ENCODE results near the gene CENPN.

DNA sequence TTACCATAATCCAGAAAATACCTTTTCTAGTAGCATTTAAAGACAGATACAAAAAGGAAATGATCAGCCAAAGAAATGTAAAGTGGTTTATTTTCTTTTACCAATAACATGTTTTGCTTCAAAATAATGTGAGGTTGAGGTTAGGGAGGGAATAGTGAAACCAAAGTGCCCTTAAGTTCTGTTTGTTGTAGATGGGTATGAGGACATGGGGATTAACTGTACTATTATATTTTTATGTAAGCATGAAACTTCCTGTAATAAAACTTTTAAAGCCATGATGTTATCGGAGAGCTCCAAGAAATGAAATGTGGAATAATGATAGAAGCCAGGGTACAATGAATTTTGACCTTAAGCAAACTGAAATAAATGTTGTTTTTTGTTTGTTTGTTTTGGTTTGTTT lies 60.2 kb downstream of the CENPN start:
- TF ChIP-seq, protein P1, sequence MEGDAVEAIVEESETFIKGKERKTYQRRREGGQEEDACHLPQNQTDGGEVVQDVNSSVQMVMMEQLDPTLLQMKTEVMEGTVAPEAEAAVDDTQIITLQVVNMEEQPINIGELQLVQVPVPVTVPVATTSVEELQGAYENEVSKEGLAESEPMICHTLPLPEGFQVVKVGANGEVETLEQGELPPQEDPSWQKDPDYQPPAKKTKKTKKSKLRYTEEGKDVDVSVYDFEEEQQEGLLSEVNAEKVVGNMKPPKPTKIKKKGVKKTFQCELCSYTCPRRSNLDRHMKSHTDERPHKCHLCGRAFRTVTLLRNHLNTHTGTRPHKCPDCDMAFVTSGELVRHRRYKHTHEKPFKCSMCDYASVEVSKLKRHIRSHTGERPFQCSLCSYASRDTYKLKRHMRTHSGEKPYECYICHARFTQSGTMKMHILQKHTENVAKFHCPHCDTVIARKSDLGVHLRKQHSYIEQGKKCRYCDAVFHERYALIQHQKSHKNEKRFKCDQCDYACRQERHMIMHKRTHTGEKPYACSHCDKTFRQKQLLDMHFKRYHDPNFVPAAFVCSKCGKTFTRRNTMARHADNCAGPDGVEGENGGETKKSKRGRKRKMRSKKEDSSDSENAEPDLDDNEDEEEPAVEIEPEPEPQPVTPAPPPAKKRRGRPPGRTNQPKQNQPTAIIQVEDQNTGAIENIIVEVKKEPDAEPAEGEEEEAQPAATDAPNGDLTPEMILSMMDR (IDR thresholded peaks at IDR 0.05; ENCODE audit: insufficient read depth, low read depth, low read length) = no peak
- no peak for TF ChIP-seq EZH2 (IDR thresholded peaks at IDR 0.05; ENCODE audit: insufficient read depth, low read length)
